ENCODE data around the gene IGF1R. TPM values are rescaled to one million over a fixed set of nuclear protein-coding genes. Genes with fewer than 3 reads are reported as not detected.

IGF1R gene
- total RNA-seq, 1 donor from 2014 or later, result 97.7 TPM

- Histone ChIP-seq H3K4me1 (peaks cover 36% of the 10 kb centered on the region), H3K4me3 (no peak overlapping the region), H3K27ac (no peak overlapping the region), H3K36me3 (no peaks in the 10 kb centered on the region), H3K9me3 (no peaks in the 10 kb centered on the region), H3K27me3 (no peaks in the 10 kb centered on the region)
- TF ChIP-seq CTCF (IDR thresholded peaks at IDR 0.05), result no peak
- no peak for TF ChIP-seq POLR2A (IDR thresholded peaks at IDR 0.05)
- TF ChIP-seq POLR2AphosphoS5 (IDR thresholded peaks at IDR 0.05; ENCODE audit: insufficient read depth in 1 of 2, low read depth in 1 of 2), result no peak
- intact Hi-C loops (cut with DNase I), result no loop called here
- DNase-seq (ENCODE audit: extremely low spot score in 2 of 2), result no peak
Measured at GRCh38 chr15:98767692-98768091, 119.4 kb downstream of the IGF1R start.

GRCh38 chr15:98769867-98770266 is 121.5 kb downstream of the IGF1R start:
- no peak overlapping the region for H3K27ac ChIP-seq
- TF ChIP-seq POLR2A (IDR thresholded peaks at IDR 0.05), result no peak
- no peak for TF ChIP-seq CTCF (IDR thresholded peaks at IDR 0.05)
- TF ChIP-seq POLR2AphosphoS5 (IDR thresholded peaks at IDR 0.05; ENCODE audit: insufficient read depth in 1 of 2, low read depth in 1 of 2), result no peak
- no peak overlapping the region for H3K4me3 ChIP-seq
- intact Hi-C loops (cut with DNase I), result no loop called here
- peaks cover 36% of the 10 kb centered on the region for H3K4me1 ChIP-seq
- H3K36me3 ChIP-seq, result no peaks in the 10 kb centered on the region
- no peaks in the 10 kb centered on the region for H3K27me3 ChIP-seq
- no peaks in the 10 kb centered on the region for H3K9me3 ChIP-seq
- no peak for DNase-seq (ENCODE audit: extremely low spot score in 2 of 2)

- Histone ChIP-seq H3K36me3 (no peaks in the 10 kb centered on the region), H3K4me3 (no peak overlapping the region), H3K4me1 (peaks cover 43% of the 10 kb centered on the region), H3K9me3 (no peaks in the 10 kb centered on the region), H3K27ac (no peak overlapping the region), H3K27me3 (no peaks in the 10 kb centered on the region)
- intact Hi-C loops (cut with DNase I), result no loop called here
- TF ChIP-seq POLR2A (IDR thresholded peaks at IDR 0.05) (no peak), CTCF (IDR thresholded peaks at IDR 0.05) (no peak), POLR2AphosphoS5 (IDR thresholded peaks at IDR 0.05; ENCODE audit: insufficient read depth in 1 of 2, low read depth in 1 of 2) (no peak)
- DNase-seq (ENCODE audit: extremely low spot score in 2 of 2), result no peak
Measured at GRCh38 chr15:98770984-98771383, 122.6 kb downstream of the IGF1R start.

GRCh38 chr15:98771541-98771940 is 123.2 kb downstream of the IGF1R start:
- Histone ChIP-seq H3K4me1 (peaks cover 48% of the 10 kb centered on the region), H3K27me3 (no peaks in the 10 kb centered on the region), H3K27ac (no peak overlapping the region), H3K36me3 (no peaks in the 10 kb centered on the region), H3K9me3 (no peaks in the 10 kb centered on the region), H3K4me3 (no peak overlapping the region)
- intact Hi-C loops (cut with DNase I), result no loop called here
- TF ChIP-seq CTCF (IDR thresholded peaks at IDR 0.05) (no peak), POLR2AphosphoS5 (IDR thresholded peaks at IDR 0.05; ENCODE audit: insufficient read depth in 1 of 2, low read depth in 1 of 2) (no peak), POLR2A (IDR thresholded peaks at IDR 0.05) (no peak)
- no peak for DNase-seq (ENCODE audit: extremely low spot score in 2 of 2)

GRCh38 chr15:98772895-98773294 is 124.6 kb downstream of the IGF1R start:
- no peak for DNase-seq (ENCODE audit: extremely low spot score in 2 of 2)
- H3K4me3 ChIP-seq, result no peak overlapping the region
- H3K36me3 ChIP-seq, result no peaks in the 10 kb centered on the region
- no peak overlapping the region for H3K27ac ChIP-seq
- no peaks in the 10 kb centered on the region for H3K9me3 ChIP-seq
- peaks cover 62% of the 10 kb centered on the region for H3K4me1 ChIP-seq
- no peak for TF ChIP-seq POLR2A (IDR thresholded peaks at IDR 0.05)
- TF ChIP-seq POLR2AphosphoS5 (IDR thresholded peaks at IDR 0.05; ENCODE audit: insufficient read depth in 1 of 2, low read depth in 1 of 2), result no peak
- no peak for TF ChIP-seq CTCF (IDR thresholded peaks at IDR 0.05)
- no peaks in the 10 kb centered on the region for H3K27me3 ChIP-seq
- intact Hi-C loops (cut with DNase I), result no loop called here
